Liver (tissue), 9 donors: ENCODE data around the gene RCAN2. TPM values are rescaled to one million over a fixed set of nuclear protein-coding genes. Genes with fewer than 3 reads are reported as not detected.

Source experiments
- DNase-seq: peaks from one replicate; pipeline ENCODE4 v3.0.0-alpha.2; 2017; ENCODE audit warnings: low spot score
- H3K27ac ChIP-seq, 2 donors: one replicate each; pipeline ENCODE4 v1.7.0; 2013; ENCODE audit warnings: inconsistent platforms in 2 of 2, low read length in 2 of 2, control low read depth in 1 of 2, low read depth in 1 of 2, mild to moderate bottlenecking in 1 of 2
- H3K27me3 ChIP-seq, 4 donors: one replicate each; pipeline versions ENCODE4 v1.6.1 to v1.7.0; 2013; ENCODE audit warnings: low read length in 3 of 4, inconsistent platforms in 1 of 4, mild to moderate bottlenecking in 1 of 4, moderate library complexity in 1 of 4; ENCODE audit not compliant: control insufficient read depth in 4 of 4, insufficient read depth in 4 of 4
- H3K36me3 ChIP-seq, 4 donors: one replicate each; pipeline versions ENCODE4 v1.6.1 to v1.7.0; 2013; ENCODE audit warnings: low read length in 3 of 4, mild to moderate bottlenecking in 3 of 4, low read depth in 1 of 4, moderate library complexity in 1 of 4; ENCODE audit not compliant: control insufficient read depth in 4 of 4, insufficient read depth in 3 of 4
- H3K4me1 ChIP-seq, 4 donors: one replicate each; pipeline versions ENCODE4 v1.6.1 to v1.7.0; 2013; ENCODE audit warnings: low read length in 3 of 4, mild to moderate bottlenecking in 3 of 4, moderate library complexity in 1 of 4; ENCODE audit not compliant: control insufficient read depth in 4 of 4, insufficient read depth in 4 of 4
- H3K4me3 ChIP-seq, 3 donors: one replicate each; pipeline versions ENCODE4 v1.6.1 to v1.7.0; 2013; ENCODE audit warnings: low read length in 3 of 3, control low read depth in 1 of 3, low read depth in 1 of 3, mild to moderate bottlenecking in 1 of 3
- H3K9ac ChIP-seq, 2 donors: one replicate each; pipeline ENCODE4 v1.7.0; 2013; ENCODE audit warnings: low read length in 2 of 2, mild to moderate bottlenecking in 2 of 2, moderate library complexity in 2 of 2, control low read depth in 1 of 2, low read depth in 1 of 2
- H3K9me3 ChIP-seq, 4 donors: one replicate each; pipeline versions ENCODE4 v1.6.1 to v1.7.0; 2013; ENCODE audit warnings: low read length in 3 of 4; ENCODE audit not compliant: control insufficient read depth in 4 of 4
- FOXA1 ChIP-seq: IDR thresholded peaks from 2 replicates; pipeline ENCODE4 v1.6.1; 2016; ENCODE audit warnings: antibody characterized with exemption
- FOXA2 ChIP-seq: IDR thresholded peaks from 2 replicates; pipeline ENCODE4 v1.6.1; 2016; ENCODE audit warnings: antibody characterized with exemption
- GABPA ChIP-seq, 2 donors: IDR thresholded peaks in 1 of 2; conservative IDR thresholded peaks in 1 of 2; 2 replicates each; pipeline ENCODE4 v1.6.1; 2016; ENCODE audit warnings: antibody characterized with exemption in 2 of 2, mild to moderate bottlenecking in 1 of 2, moderate library complexity in 1 of 2
- HNF4A ChIP-seq, 2 donors: conservative IDR thresholded peaks; 2 replicates each; pipeline ENCODE4 v1.6.1; 2016; ENCODE audit warnings: antibody characterized with exemption in 2 of 2, mild to moderate bottlenecking in 2 of 2
- HNF4G ChIP-seq: IDR thresholded peaks from 2 replicates; pipeline ENCODE4 v1.6.1; 2016; ENCODE audit warnings: antibody characterized with exemption
- JUND ChIP-seq, 2 donors: IDR thresholded peaks; 2 replicates each; pipeline ENCODE4 v1.6.1; 2016; ENCODE audit warnings: antibody characterized with exemption in 2 of 2
- MAX ChIP-seq: IDR thresholded peaks from 2 replicates; pipeline ENCODE4 v1.6.1; 2016; ENCODE audit warnings: antibody characterized with exemption
- NR2F2 ChIP-seq: IDR thresholded peaks from 2 replicates; pipeline ENCODE4 v1.6.1; 2016; ENCODE audit warnings: antibody characterized with exemption
- RAD21 ChIP-seq, 2 donors: IDR thresholded peaks; 2 replicates each; pipeline ENCODE4 v1.6.1; 2016; ENCODE audit warnings: antibody characterized with exemption in 2 of 2, mild to moderate bottlenecking in 2 of 2
- SP1 ChIP-seq: IDR thresholded peaks from 2 replicates; pipeline ENCODE4 v1.6.1; 2018; ENCODE audit warnings: antibody characterized with exemption, mild to moderate bottlenecking
- TAF1 ChIP-seq: conservative IDR thresholded peaks from 2 replicates; pipeline ENCODE4 v1.6.1; 2016; ENCODE audit warnings: antibody characterized with exemption, mild to moderate bottlenecking
- YY1 ChIP-seq: IDR thresholded peaks from 2 replicates; pipeline ENCODE4 v1.6.1; 2016; ENCODE audit warnings: antibody characterized with exemption, mild to moderate bottlenecking
- WGBS: extraction: QIAGEN DNeasy Blood & Tissue Kit; methylation state at CpG from one replicate; pipeline ENCODE4 v1.1.7; 2013; 5-methylcytosine and 5-hydroxymethylcytosine counted together
- polyA plus RNA-seq, 2 donors: library from polyadenylated mRNA; stranded (reverse) in 1 of 2; unstranded in 1 of 2; fragments of 200-250 nt in 1 of 2; fragments of >200 nt in 1 of 2; fragmentation: Nextera tagmentation in 1 of 2; extraction: Ambion mirVana in 1 of 2; gene quantifications; one replicate each; pipeline versions ENCODE4 v1.2.1 to v1.2.3, GENCODE V29; 2013 to 2015
- total RNA-seq, 2 donors: library from RNA; depleted of rRNA; stranded (reverse); fragments of >200 nt; gene quantifications; one replicate each; pipeline ENCODE4 v1.2.3, GENCODE V29; 2014
- TF ChIP-seq, protein P1 (sequence below): fragments of 150-350 bp; IDR thresholded peaks from 2 replicates; pipeline ENCODE4 v1.5.1; 2017; ENCODE audit warnings: improper control_type of control experiment, low read depth, low read length; ENCODE audit not compliant: missing input control
- TF ChIP-seq, protein P2 (sequence below): IDR thresholded peaks from 2 replicates; pipeline ENCODE4 v1.6.1; 2016; ENCODE audit warnings: antibody characterized with exemption
- donor health status: healthy.
- donor health status: healthy.
- donor health status: healthy.
- donor health status: healthy.
- donor health status: healthy.

RCAN2 gene
- total and polyA plus RNA-seq, 4 donors = 0.19 to 8.2 (median 2.4) TPM

- H3K9ac ChIP-seq = no peak overlapping the region
- 88% methylated on average over 3 of the region's 3 CpGs for whole genome bisulfite sequencing
These were observed 284.1 kb downstream of the RCAN2 start for GRCh38 chr6:46207174-46207573.

DNA sequence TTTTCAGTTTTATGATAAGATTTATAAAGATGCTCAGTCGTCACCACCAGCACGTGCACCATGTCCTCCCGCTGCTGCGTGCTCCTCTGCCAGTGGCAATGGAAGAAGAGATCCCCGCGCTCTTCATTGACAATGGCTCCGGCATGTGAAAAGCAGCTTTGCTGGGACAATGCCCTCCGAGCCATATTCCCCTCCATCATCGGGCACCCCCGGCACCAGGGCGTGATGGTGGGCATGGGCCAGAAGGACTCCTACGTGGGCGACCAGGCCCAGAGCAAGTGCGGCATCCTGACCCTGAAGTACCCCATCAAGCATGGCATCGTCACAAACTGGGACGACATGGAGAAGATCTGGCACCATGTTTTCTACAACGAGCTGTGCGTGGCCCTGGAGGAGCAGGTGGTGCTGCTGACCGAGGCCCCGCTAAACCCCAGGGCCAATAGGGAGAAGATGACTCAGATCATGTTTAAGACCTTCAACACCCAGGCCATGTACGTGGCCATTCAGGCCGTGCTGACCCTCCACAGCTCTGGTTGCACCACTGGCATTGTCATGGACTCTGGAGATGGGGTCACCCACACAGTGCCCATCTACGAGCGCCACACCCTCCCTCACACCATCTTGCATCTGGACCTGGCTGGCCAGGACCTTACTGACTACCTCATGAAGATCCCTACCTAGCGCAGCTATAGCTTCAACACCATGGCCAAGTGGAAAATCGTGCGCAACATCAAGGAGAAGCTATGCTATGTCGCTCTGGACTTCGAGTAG, 286.2 kb downstream of the RCAN2 start:
- DNase-seq = no peak
- WGBS = 95% methylated on average over 29 of the region's 29 CpGs
- Histone ChIP-seq H3K9me3 (peaks cover 0 to 2% (median 0%) of the 10 kb centered on the region in 4 donors), H3K9ac (no peak overlapping the region), H3K4me3 (no peak overlapping the region), H3K27me3 (no peaks in the 10 kb centered on the region), H3K36me3 (no peaks in the 10 kb centered on the region), H3K4me1 (no peaks in the 10 kb centered on the region), H3K27ac (no peak overlapping the region)
- TF ChIP-seq RAD21 (IDR thresholded peaks at IDR 0.05) (no peak), NR2F2 (no peak), JUND (IDR thresholded peaks at IDR 0.05) (no peak), SP1 (no peak), GABPA (IDR thresholded peaks at IDR 0.05 in 1 of 2, conservative IDR thresholded peaks at IDR 0.05 in 1 of 2) (no peak), FOXA2 (no peak)

More at GRCh38 chr6:46207174-46207573, 284.1 kb downstream of the RCAN2 start:
- Histone ChIP-seq H3K36me3 (no peaks in the 10 kb centered on the region), H3K9me3 (peaks cover 0 to 2% (median 0%) of the 10 kb centered on the region in 4 donors), H3K27me3 (no peaks in the 10 kb centered on the region), H3K27ac (no peak overlapping the region), H3K4me1 (peaks cover 0 to 2% (median 0%) of the 10 kb centered on the region in 4 donors), H3K4me3 (no peak overlapping the region)
- DNase-seq = no peak
- no peak for TF ChIP-seq JUND (IDR thresholded peaks at IDR 0.05)
- TF ChIP-seq, protein P1, sequence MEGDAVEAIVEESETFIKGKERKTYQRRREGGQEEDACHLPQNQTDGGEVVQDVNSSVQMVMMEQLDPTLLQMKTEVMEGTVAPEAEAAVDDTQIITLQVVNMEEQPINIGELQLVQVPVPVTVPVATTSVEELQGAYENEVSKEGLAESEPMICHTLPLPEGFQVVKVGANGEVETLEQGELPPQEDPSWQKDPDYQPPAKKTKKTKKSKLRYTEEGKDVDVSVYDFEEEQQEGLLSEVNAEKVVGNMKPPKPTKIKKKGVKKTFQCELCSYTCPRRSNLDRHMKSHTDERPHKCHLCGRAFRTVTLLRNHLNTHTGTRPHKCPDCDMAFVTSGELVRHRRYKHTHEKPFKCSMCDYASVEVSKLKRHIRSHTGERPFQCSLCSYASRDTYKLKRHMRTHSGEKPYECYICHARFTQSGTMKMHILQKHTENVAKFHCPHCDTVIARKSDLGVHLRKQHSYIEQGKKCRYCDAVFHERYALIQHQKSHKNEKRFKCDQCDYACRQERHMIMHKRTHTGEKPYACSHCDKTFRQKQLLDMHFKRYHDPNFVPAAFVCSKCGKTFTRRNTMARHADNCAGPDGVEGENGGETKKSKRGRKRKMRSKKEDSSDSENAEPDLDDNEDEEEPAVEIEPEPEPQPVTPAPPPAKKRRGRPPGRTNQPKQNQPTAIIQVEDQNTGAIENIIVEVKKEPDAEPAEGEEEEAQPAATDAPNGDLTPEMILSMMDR = no peak
- no peak for TF ChIP-seq RAD21 (IDR thresholded peaks at IDR 0.05)
- no peak for TF ChIP-seq NR2F2
- TF ChIP-seq HNF4A (conservative IDR thresholded peaks at IDR 0.05) = no peak
- TF ChIP-seq, protein P2, sequence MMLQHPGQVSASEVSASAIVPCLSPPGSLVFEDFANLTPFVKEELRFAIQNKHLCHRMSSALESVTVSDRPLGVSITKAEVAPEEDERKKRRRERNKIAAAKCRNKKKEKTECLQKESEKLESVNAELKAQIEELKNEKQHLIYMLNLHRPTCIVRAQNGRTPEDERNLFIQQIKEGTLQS = no peak
- TF ChIP-seq FOXA1 = no peak
- TF ChIP-seq HNF4G = no peak
- TF ChIP-seq GABPA (IDR thresholded peaks at IDR 0.05 in 1 of 2, conservative IDR thresholded peaks at IDR 0.05 in 1 of 2) = no peak
- no peak for TF ChIP-seq TAF1
- no peak for TF ChIP-seq YY1

DNA sequence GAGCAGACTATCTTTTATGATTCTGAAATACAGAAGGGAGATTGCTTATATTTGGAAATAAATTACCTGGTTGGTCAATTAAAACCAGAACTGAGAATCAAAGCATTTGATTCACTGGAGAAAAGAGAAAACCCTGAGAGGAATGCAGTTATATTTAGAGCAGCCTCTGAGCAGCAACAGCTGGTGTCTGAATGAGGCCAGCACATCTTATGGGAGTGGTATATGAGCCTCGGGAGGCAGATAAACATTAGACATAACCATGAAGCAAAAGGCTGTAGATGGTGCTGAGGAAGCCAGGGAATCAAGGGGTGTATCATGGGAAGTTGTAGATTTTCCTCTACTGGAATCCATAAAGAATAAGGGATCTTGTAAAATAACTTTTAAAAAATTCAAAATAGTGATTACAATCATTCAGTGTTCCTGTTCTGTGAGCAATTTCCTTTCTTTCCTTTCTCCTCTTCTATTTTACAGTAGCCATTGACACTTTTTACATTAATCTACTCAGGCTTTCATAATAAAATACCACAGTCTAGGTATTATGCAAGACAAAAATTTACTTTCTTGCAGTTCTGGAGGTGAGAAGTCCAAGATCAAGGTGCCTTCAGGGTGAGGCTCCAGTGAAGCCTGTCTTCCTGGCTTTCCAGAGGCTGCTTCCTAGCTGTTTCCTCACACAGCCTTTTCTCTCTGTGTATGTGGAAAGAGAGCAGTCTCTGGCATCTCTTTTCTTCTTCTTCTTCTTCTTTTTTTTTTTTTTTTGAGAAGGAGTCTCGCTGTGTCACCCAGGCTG, 287.7 kb downstream of the RCAN2 start:
- TF ChIP-seq GABPA (IDR thresholded peaks at IDR 0.05 in 1 of 2, conservative IDR thresholded peaks at IDR 0.05 in 1 of 2) (no peak), MAX (no peak), FOXA2 (no peak), JUND (IDR thresholded peaks at IDR 0.05) (no peak)
- TF ChIP-seq, protein P2 = no peak
- no peak for DNase-seq
- Histone ChIP-seq H3K27ac (no peak overlapping the region), H3K9me3 (peaks cover 0 to 2% (median 0%) of the 10 kb centered on the region in 4 donors), H3K4me3 (no peak overlapping the region), H3K27me3 (no peaks in the 10 kb centered on the region), H3K4me1 (no peaks in the 10 kb centered on the region), H3K9ac (no peak overlapping the region), H3K36me3 (no peaks in the 10 kb centered on the region)
- 80% methylated on average over 2 of the region's 2 CpGs for WGBS
